GM12892 (cell line): ENCODE results near the gene SULT1A2.
"Not testable (repeated sequence)": the region's sequence is repeated elsewhere in the genome, so short reads cannot be mapped to it uniquely, and the experiment has no call there.

Experiments
- POLR2A ChIP-seq: IDR thresholded peaks from 2 replicates; pipeline ENCODE4 v1.6.1; 2011; ENCODE audit warnings: low read depth, low read length, control low read depth
- POLR2AphosphoS5 ChIP-seq: IDR thresholded peaks from 2 replicates; pipeline ENCODE4 v1.6.1; 2011; ENCODE audit warnings: low read depth, low read length, control low read depth
- TAF1 ChIP-seq: IDR thresholded peaks from 2 replicates; pipeline ENCODE4 v1.6.1; 2011; ENCODE audit warnings: low read depth, mild to moderate bottlenecking, control low read depth, low read length, borderline replicate concordance

GRCh38 chr16:28616224-28616577, 19.4 kb upstream of the SULT1A2 start:
- TF ChIP-seq POLR2A, POLR2AphosphoS5, TAF1: not testable (repeated sequence)
